ENCODE measurements around the gene BNIPL.

- TF ChIP-seq CTCF (IDR thresholded peaks at IDR 0.05; ENCODE audit: low read length): no peak
- TF ChIP-seq EZH2 (optimal IDR thresholded peaks at IDR 0.05; ENCODE audit: low read depth, low read length): no peak
- TF ChIP-seq EZH2phosphoT487 (IDR thresholded peaks at IDR 0.05; ENCODE audit: low read length): no peak
These were observed 23.7 kb downstream of the BNIPL start, which contains the start of gene MLLT11 for GRCh38 chr1:151060007-151060656.
